ENCODE results near the gene PLXNA4. TPM values are rescaled to one million over a fixed set of nuclear protein-coding genes. Genes with fewer than 3 reads are reported as not detected.

PLXNA4 gene
- total RNA-seq, 1 donor from 2014 or later, result 14.0 TPM

DNA sequence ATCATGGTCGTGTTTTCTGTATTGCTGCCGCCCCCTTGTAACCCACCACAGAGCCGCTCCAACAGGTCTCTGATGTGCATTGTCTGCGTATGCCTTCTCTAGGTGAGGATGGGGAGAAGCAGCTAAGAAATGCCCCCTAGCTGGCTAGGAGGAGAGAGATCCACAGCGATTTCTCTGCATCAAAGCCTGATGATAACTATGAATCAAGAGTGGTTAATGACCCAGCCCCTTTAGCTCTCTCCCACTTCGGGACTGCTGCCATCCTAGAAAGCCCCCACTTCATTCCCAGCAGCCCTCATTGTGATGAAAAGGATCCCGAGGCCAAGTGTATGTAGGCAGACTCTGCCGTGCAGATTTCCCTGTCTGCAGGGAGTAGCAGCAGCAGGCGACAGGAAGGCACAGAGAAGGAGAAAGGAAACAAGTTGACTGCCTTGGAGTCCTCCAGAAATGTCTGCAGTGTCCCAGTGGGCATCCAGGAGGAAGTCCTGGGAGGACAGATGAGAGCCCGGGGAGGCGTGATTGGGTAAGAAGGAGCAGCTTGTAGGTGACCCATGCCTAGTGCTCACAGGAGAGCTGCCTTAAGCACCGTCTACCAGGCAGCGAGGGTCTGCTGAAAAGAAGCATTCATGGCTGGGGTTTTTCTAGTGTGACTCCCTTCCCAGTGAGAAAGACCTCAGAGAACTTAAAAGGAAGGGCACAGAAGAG is 2.9 kb downstream of the PLXNA4 start:
- no peak for DNase-seq (ENCODE audit: extremely low spot score in 2 of 2)
- H3K4me3 ChIP-seq, result no peak overlapping the region
- intact Hi-C loops (cut with DNase I), result no loop called here
- H3K9me3 ChIP-seq, result no peaks in the 10 kb centered on the region
- H3K27me3 ChIP-seq, result no peaks in the 10 kb centered on the region
- H3K4me1 ChIP-seq, result peaks cover 18% of the 10 kb centered on the region
- no peak for TF ChIP-seq POLR2AphosphoS5 (IDR thresholded peaks at IDR 0.05; ENCODE audit: insufficient read depth in 1 of 2, low read depth in 1 of 2)
- TF ChIP-seq, protein P1, sequence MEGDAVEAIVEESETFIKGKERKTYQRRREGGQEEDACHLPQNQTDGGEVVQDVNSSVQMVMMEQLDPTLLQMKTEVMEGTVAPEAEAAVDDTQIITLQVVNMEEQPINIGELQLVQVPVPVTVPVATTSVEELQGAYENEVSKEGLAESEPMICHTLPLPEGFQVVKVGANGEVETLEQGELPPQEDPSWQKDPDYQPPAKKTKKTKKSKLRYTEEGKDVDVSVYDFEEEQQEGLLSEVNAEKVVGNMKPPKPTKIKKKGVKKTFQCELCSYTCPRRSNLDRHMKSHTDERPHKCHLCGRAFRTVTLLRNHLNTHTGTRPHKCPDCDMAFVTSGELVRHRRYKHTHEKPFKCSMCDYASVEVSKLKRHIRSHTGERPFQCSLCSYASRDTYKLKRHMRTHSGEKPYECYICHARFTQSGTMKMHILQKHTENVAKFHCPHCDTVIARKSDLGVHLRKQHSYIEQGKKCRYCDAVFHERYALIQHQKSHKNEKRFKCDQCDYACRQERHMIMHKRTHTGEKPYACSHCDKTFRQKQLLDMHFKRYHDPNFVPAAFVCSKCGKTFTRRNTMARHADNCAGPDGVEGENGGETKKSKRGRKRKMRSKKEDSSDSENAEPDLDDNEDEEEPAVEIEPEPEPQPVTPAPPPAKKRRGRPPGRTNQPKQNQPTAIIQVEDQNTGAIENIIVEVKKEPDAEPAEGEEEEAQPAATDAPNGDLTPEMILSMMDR (IDR thresholded peaks at IDR 0.05), result no peak
- TF ChIP-seq POLR2A (IDR thresholded peaks at IDR 0.05), result no peak
- no peaks in the 10 kb centered on the region for H3K36me3 ChIP-seq
- no peak overlapping the region for H3K27ac ChIP-seq

DNA sequence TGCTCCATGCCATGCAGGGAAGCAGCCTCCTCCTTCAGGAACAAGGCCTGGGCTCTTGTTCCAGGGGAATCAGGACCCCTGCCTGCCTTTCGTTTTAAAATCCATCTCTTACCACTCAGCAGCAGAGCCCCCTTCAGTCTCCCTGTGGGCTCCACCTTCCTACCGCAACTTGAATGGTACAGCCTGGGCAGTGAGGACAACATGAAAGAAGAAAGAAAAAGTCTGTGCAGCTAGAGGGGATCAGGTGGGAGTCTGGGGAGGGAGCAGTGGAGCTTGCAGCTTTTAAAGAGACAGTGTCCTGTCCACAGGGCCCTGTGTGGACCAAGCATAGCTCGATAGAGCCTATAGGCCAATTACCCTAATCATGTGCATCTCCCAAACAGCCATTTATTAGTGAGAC is 3.7 kb downstream of the PLXNA4 start:
- H3K4me3 ChIP-seq, result no peak overlapping the region
- H3K27ac ChIP-seq, result no peak overlapping the region
- H3K36me3 ChIP-seq, result no peaks in the 10 kb centered on the region
- no peak for DNase-seq (ENCODE audit: extremely low spot score in 2 of 2)
- H3K27me3 ChIP-seq, result no peaks in the 10 kb centered on the region
- peaks cover 18% of the 10 kb centered on the region for H3K4me1 ChIP-seq
- H3K9me3 ChIP-seq, result no peaks in the 10 kb centered on the region
- intact Hi-C loops (cut with DNase I), result no loop called here
- TF ChIP-seq, protein P1 (IDR thresholded peaks at IDR 0.05), result no peak
- no peak for TF ChIP-seq POLR2A (IDR thresholded peaks at IDR 0.05)
- TF ChIP-seq POLR2AphosphoS5 (IDR thresholded peaks at IDR 0.05; ENCODE audit: insufficient read depth in 1 of 2, low read depth in 1 of 2), result no peak

DNA sequence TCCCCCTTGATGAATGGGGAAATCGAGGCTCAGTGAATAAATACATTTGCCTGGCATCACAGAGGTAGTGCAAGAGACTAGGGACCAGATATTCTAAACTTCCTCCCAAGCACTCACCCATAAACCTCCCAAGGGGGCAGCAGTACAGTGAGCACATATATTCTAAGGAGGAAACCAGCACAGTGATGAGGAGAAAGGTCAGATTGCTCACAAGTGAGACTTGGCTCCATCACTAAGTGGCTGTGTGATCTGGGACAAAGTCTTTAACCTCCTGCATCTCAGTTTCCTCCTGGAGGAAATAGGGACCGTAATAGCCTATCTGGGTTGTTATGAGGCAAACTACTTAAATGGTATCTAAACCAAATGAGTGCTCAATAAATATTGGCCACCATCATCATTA is 4.3 kb downstream of the PLXNA4 start:
- no peaks in the 10 kb centered on the region for H3K9me3 ChIP-seq
- peaks cover 18% of the 10 kb centered on the region for H3K4me1 ChIP-seq
- intact Hi-C loops (cut with DNase I), result no loop called here
- TF ChIP-seq POLR2AphosphoS5 (IDR thresholded peaks at IDR 0.05; ENCODE audit: insufficient read depth in 1 of 2, low read depth in 1 of 2), result no peak
- no peaks in the 10 kb centered on the region for H3K36me3 ChIP-seq
- no peaks in the 10 kb centered on the region for H3K27me3 ChIP-seq
- no peak overlapping the region for H3K4me3 ChIP-seq
- DNase-seq (ENCODE audit: extremely low spot score in 2 of 2), result no peak
- H3K27ac ChIP-seq, result no peak overlapping the region

DNA sequence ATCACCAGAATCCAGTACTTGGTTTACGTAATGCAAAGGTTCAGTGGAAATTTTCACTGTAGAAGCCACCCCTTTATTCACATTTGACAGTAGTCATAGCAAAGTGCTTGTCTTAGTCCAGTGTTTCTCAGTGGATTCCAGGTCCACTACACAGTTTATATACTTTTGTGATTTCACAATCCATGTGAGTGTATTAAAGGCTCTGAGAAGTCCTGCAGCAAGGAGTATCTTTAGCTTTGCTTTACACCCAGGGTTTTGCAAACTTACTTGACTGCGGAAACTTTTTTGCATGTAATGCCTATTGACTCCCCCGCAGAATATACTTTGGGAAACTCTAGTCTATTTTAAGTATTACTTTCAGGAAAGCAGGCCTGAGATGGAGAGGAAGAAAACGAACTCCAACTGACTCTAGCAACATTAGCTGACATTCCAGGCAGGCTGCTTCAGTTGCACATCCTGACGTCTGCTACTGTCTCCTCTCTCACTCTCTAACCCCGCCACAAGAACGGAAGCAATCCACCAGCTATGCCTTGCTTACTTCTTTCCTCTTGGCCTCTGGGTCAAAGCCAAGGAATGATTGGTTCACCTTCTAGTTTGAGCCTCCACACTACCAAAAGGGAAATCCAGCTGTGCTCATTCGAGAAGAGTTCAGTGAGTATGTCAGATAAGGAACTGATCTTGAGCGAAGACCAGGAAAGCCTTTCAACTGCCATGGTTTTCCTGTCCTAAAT is 6.2 kb downstream of the PLXNA4 start:
- DNase-seq (ENCODE audit: extremely low spot score in 2 of 2), result no peak
- H3K9me3 ChIP-seq, result no peaks in the 10 kb centered on the region
- H3K4me1 ChIP-seq, result peaks cover 1% of the 10 kb centered on the region
- TF ChIP-seq POLR2AphosphoS5 (IDR thresholded peaks at IDR 0.05; ENCODE audit: insufficient read depth in 1 of 2, low read depth in 1 of 2) (no peak), POLR2A (IDR thresholded peaks at IDR 0.05) (no peak)
- TF ChIP-seq, protein P1 (IDR thresholded peaks at IDR 0.05), result no peak
- intact Hi-C loops (cut with DNase I), result no loop called here
- no peak overlapping the region for H3K4me3 ChIP-seq
- no peaks in the 10 kb centered on the region for H3K27me3 ChIP-seq
- no peak overlapping the region for H3K27ac ChIP-seq
- no peaks in the 10 kb centered on the region for H3K36me3 ChIP-seq

DNA sequence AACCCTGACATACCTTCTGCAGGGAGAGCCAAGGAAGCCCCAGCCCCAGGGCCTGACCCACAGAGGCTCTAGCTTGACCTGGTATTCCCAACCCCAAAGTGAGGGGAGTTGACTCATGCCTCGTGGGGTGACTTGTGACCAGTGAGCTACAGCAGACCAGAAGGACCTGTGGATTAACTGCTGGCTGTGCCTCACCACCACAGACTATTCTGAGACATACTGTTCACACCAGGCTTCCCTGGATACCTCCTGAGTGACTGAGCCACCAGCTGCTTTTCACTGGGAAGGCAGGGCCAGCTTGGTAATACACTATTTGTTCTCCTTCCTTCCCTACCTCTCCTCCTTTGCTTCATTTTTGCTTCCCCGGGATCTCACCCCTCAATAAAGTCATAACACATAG is 7.3 kb downstream of the PLXNA4 start:
- no peak for TF ChIP-seq POLR2AphosphoS5 (IDR thresholded peaks at IDR 0.05; ENCODE audit: insufficient read depth in 1 of 2, low read depth in 1 of 2)
- TF ChIP-seq POLR2A (IDR thresholded peaks at IDR 0.05), result no peak
- TF ChIP-seq, protein P1 (IDR thresholded peaks at IDR 0.05), result no peak
- no peaks in the 10 kb centered on the region for H3K27me3 ChIP-seq
- no peaks in the 10 kb centered on the region for H3K36me3 ChIP-seq
- DNase-seq (ENCODE audit: extremely low spot score in 2 of 2), result no peak
- H3K27ac ChIP-seq, result no peak overlapping the region
- no peak overlapping the region for H3K4me3 ChIP-seq
- no peaks in the 10 kb centered on the region for H3K4me1 ChIP-seq
- H3K9me3 ChIP-seq, result no peaks in the 10 kb centered on the region
- intact Hi-C loops (cut with DNase I), result no loop called here

Data from vagina (tissue), 2 donors.